Neural progenitor cell (in vitro differentiated cells): Measurements from ENCODE around the gene FAM135A. TPM values are rescaled to one million over a fixed set of nuclear protein-coding genes. Genes with fewer than 3 reads are reported as not detected.

ENCODE experiments used
- DNase-seq: peaks from one replicate; pipeline ENCODE4 v3.0.0-alpha.2; 2016; ENCODE audit warnings: low spot score
- H2AFZ ChIP-seq: fragments of 200-600 bp; sonication (generic); replicated peaks from 2 replicates; pipeline ENCODE4 v1.6.1; 2016; ENCODE audit warnings: antibody characterized with exemption
- H3F3A ChIP-seq: fragments of 200-600 bp; sonication (generic); 2 replicates; pipeline ENCODE4 v1.6.1; 2016; ENCODE audit warnings: antibody characterized with exemption, low read depth
- H3K27ac ChIP-seq: fragments of 200-600 bp; sonication (generic); 2 replicates; pipeline ENCODE4 v1.5.1; 2016; ENCODE audit warnings: mild to moderate bottlenecking
- H3K27me3 ChIP-seq: fragments of 200-600 bp; sonication (generic); 2 replicates; pipeline ENCODE4 v1.6.1; 2016; ENCODE audit warnings: mild to moderate bottlenecking, moderate library complexity
- H3K36me3 ChIP-seq: fragments of 200-600 bp; sonication (generic); 2 replicates; pipeline ENCODE4 v1.5.1; 2016
- H3K4me1 ChIP-seq: fragments of 200-600 bp; sonication (generic); 2 replicates; pipeline ENCODE4 v1.6.1; 2016; ENCODE audit warnings: mixed run types
- H3K4me2 ChIP-seq: fragments of 200-600 bp; sonication (generic); 2 replicates; pipeline ENCODE4 v1.6.1; 2016
- H3K4me3 ChIP-seq: fragments of 200-600 bp; sonication (generic); 2 replicates; pipeline ENCODE4 v1.5.1; 2016
- H3K79me2 ChIP-seq: fragments of 200-600 bp; sonication (generic); 2 replicates; pipeline ENCODE4 v1.6.1; 2016; ENCODE audit warnings: low read depth
- H3K9ac ChIP-seq: fragments of 200-600 bp; sonication (generic); 2 replicates; pipeline ENCODE4 v1.6.1; 2016
- H3K9me3 ChIP-seq: fragments of 200-600 bp; sonication (generic); 2 replicates; pipeline ENCODE4 v1.5.1; 2016; ENCODE audit warnings: low read depth
- H4K20me1 ChIP-seq: fragments of 200-600 bp; sonication (generic); 2 replicates; pipeline ENCODE4 v1.6.1; 2016; ENCODE audit warnings: low read depth
- H3K27ac Mint-ChIP-seq: 3 replicates; pipeline ENCODE4 v1.8.0; 2021; ENCODE audit warnings: mixed read lengths
- H3K27me3 Mint-ChIP-seq: 2 replicates; pipeline ENCODE4 v1.8.0; 2022; ENCODE audit warnings: low read depth, mild to moderate bottlenecking, inconsistent platforms, moderate library complexity, mixed read lengths; ENCODE audit not compliant: insufficient read depth
- H3K36me3 Mint-ChIP-seq: 3 replicates; pipeline ENCODE4 v1.8.0; 2021; ENCODE audit warnings: mixed read lengths
- H3K4me1 Mint-ChIP-seq: 3 replicates; pipeline ENCODE4 v1.8.0; 2021; ENCODE audit warnings: mixed read lengths
- H3K4me3 Mint-ChIP-seq: 3 replicates; pipeline ENCODE4 v1.8.0; 2021; ENCODE audit warnings: mild to moderate bottlenecking, moderate library complexity, mixed read lengths
- H3K9me3 Mint-ChIP-seq: 3 replicates; pipeline ENCODE4 v1.8.0; 2020; ENCODE audit warnings: mixed read lengths
- EZH2 ChIP-seq: fragments of 200-600 bp; sonication (generic); IDR thresholded peaks from 2 replicates; pipeline ENCODE4 v1.6.1; 2017; ENCODE audit warnings: antibody characterized with exemption, mild to moderate bottlenecking, moderate library complexity
- EZH2phosphoT487 ChIP-seq: fragments of 200-600 bp; sonication (generic); IDR thresholded peaks from 2 replicates; pipeline ENCODE4 v1.6.1; 2017; ENCODE audit warnings: antibody characterized with exemption
- total RNA-seq: library from RNA; depleted of rRNA; stranded (reverse); fragments of >200 nt; gene quantifications from 2 replicates; pipeline ENCODE4 v1.2.3, GENCODE V29; 2015; ENCODE audit warnings: low replicate concordance
- TF ChIP-seq, protein P1 (sequence below): fragments of 200-600 bp; sonication (generic); IDR thresholded peaks from 2 replicates; pipeline ENCODE4 v1.5.1; 2017; ENCODE audit warnings: antibody characterized with exemption, mild to moderate bottlenecking

Gene FAM135A
- total RNA-seq, 1 donor from 2014 or later = 85.3 TPM

- H3K4me1 Mint-ChIP-seq = peaks cover 3% of the 10 kb centered on the region
- no peaks in the 10 kb centered on the region for H3K9me3 ChIP-seq
- peaks cover 13% of the 10 kb centered on the region for H3K36me3 Mint-ChIP-seq
- peaks cover 10% of the 10 kb centered on the region for H3K36me3 ChIP-seq
- no peak overlapping the region for H3K9ac ChIP-seq
- H3K27me3 ChIP-seq = no peaks in the 10 kb centered on the region
- peaks cover 7% of the 10 kb centered on the region for H3K4me1 ChIP-seq
- no peak overlapping the region for H2AFZ ChIP-seq
- TF ChIP-seq EZH2phosphoT487 (no peak), EZH2 (no peak)
- TF ChIP-seq, protein P1, sequence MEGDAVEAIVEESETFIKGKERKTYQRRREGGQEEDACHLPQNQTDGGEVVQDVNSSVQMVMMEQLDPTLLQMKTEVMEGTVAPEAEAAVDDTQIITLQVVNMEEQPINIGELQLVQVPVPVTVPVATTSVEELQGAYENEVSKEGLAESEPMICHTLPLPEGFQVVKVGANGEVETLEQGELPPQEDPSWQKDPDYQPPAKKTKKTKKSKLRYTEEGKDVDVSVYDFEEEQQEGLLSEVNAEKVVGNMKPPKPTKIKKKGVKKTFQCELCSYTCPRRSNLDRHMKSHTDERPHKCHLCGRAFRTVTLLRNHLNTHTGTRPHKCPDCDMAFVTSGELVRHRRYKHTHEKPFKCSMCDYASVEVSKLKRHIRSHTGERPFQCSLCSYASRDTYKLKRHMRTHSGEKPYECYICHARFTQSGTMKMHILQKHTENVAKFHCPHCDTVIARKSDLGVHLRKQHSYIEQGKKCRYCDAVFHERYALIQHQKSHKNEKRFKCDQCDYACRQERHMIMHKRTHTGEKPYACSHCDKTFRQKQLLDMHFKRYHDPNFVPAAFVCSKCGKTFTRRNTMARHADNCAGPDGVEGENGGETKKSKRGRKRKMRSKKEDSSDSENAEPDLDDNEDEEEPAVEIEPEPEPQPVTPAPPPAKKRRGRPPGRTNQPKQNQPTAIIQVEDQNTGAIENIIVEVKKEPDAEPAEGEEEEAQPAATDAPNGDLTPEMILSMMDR = no peak
- no peak overlapping the region for H3K4me3 ChIP-seq
- H3F3A ChIP-seq = no peaks in the 10 kb centered on the region
- H3K79me2 ChIP-seq = no peaks in the 10 kb centered on the region
- no peaks in the 10 kb centered on the region for H3K27me3 Mint-ChIP-seq
- no peaks in the 10 kb centered on the region for H3K9me3 Mint-ChIP-seq
- H3K4me2 ChIP-seq = no peak overlapping the region
- no peak overlapping the region for H3K4me3 Mint-ChIP-seq
- H3K27ac ChIP-seq = no peak overlapping the region
- no peaks in the 10 kb centered on the region for H4K20me1 ChIP-seq
- H3K27ac Mint-ChIP-seq = no peak overlapping the region
- no peak for DNase-seq
These were observed 113.9 kb downstream of the FAM135A start for GRCh38 chr6:70527071-70527737.

- no peaks in the 10 kb centered on the region for H3K27me3 ChIP-seq
- no peak overlapping the region for H2AFZ ChIP-seq
- no peaks in the 10 kb centered on the region for H3K36me3 ChIP-seq
- no peak for TF ChIP-seq EZH2
- no peak for TF ChIP-seq EZH2phosphoT487
- TF ChIP-seq, protein P1 = no peak
- no peak overlapping the region for H3K9ac ChIP-seq
- no peaks in the 10 kb centered on the region for H4K20me1 ChIP-seq
- no peak overlapping the region for H3K4me3 ChIP-seq
- no peaks in the 10 kb centered on the region for H3F3A ChIP-seq
- Mint-ChIP-seq H3K4me3 (no peak overlapping the region), H3K27me3 (no peaks in the 10 kb centered on the region), H3K36me3 (peaks cover 13% of the 10 kb centered on the region), H3K9me3 (no peaks in the 10 kb centered on the region), H3K4me1 (peaks cover 3% of the 10 kb centered on the region), H3K27ac (no peak overlapping the region)
- no peak for DNase-seq
- H3K79me2 ChIP-seq = no peaks in the 10 kb centered on the region
- H3K4me2 ChIP-seq = no peak overlapping the region
- H3K27ac ChIP-seq = no peak overlapping the region
- peaks cover 7% of the 10 kb centered on the region for H3K4me1 ChIP-seq
- no peaks in the 10 kb centered on the region for H3K9me3 ChIP-seq
These were observed 116.7 kb downstream of the FAM135A start for GRCh38 chr6:70530023-70530422.

DNA sequence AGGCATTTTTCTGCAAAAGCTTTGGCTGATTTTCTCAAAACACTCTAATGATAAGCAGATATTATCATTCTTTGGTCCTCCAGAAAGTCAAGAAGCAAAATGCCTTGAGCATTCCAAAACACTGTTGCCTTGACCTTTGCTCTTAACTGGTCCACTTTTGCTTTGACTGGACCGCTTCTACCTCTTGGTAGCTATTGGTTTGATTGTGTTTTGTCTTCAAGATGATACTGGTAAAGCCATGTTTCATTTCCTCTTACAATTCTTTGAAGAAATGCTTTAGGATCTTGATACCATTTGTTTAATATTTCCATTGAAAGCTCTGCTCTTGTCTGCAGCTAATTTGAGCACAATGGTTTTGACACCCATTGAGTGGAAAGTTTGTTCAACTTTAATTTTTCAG is 117.8 kb downstream of the FAM135A start:
- Histone ChIP-seq H3K9me3 (no peaks in the 10 kb centered on the region), H4K20me1 (no peaks in the 10 kb centered on the region), H3K9ac (no peak overlapping the region), H3F3A (no peaks in the 10 kb centered on the region), H3K4me3 (no peak overlapping the region), H3K27ac (no peak overlapping the region), H3K36me3 (peaks cover 6% of the 10 kb centered on the region), H3K27me3 (no peaks in the 10 kb centered on the region), H3K79me2 (no peaks in the 10 kb centered on the region), H3K4me2 (no peak overlapping the region), H3K4me1 (peaks cover 7% of the 10 kb centered on the region), H2AFZ (no peak overlapping the region)
- Mint-ChIP-seq H3K4me3 (no peak overlapping the region), H3K27me3 (no peaks in the 10 kb centered on the region), H3K9me3 (no peaks in the 10 kb centered on the region), H3K4me1 (peaks cover 3% of the 10 kb centered on the region), H3K27ac (no peak overlapping the region), H3K36me3 (peaks cover 11% of the 10 kb centered on the region)
- TF ChIP-seq EZH2phosphoT487 = no peak
- DNase-seq = no peak

- no peak overlapping the region for H2AFZ ChIP-seq
- no peaks in the 10 kb centered on the region for H3K27me3 Mint-ChIP-seq
- H3K4me1 ChIP-seq = no peaks in the 10 kb centered on the region
- no peak overlapping the region for H3K4me2 ChIP-seq
- H4K20me1 ChIP-seq = no peaks in the 10 kb centered on the region
- no peak overlapping the region for H3K4me3 ChIP-seq
- no peak overlapping the region for H3K4me3 Mint-ChIP-seq
- H3K9me3 ChIP-seq = no peaks in the 10 kb centered on the region
- H3K4me1 Mint-ChIP-seq = no peaks in the 10 kb centered on the region
- no peak overlapping the region for H3K27ac Mint-ChIP-seq
- no peak for DNase-seq
- H3K79me2 ChIP-seq = no peaks in the 10 kb centered on the region
- H3K27me3 ChIP-seq = no peaks in the 10 kb centered on the region
- peaks cover 16% of the 10 kb centered on the region for H3K36me3 ChIP-seq
- H3K9me3 Mint-ChIP-seq = no peaks in the 10 kb centered on the region
- no peaks in the 10 kb centered on the region for H3F3A ChIP-seq
- peaks cover 16% of the 10 kb centered on the region for H3K36me3 Mint-ChIP-seq
- H3K27ac ChIP-seq = no peak overlapping the region
- TF ChIP-seq, protein P1 = no peak
- TF ChIP-seq EZH2phosphoT487 (no peak), EZH2 (no peak)
- no peak overlapping the region for H3K9ac ChIP-seq
These were observed 124.0 kb downstream of the FAM135A start for GRCh38 chr6:70537266-70537665.
